Measurements from ENCODE around the gene MREG. TPM values are rescaled to one million over a fixed set of nuclear protein-coding genes. Genes with fewer than 3 reads are reported as not detected.
"Not testable (repeated sequence)": the region's sequence is repeated elsewhere in the genome, so short reads cannot be mapped to it uniquely, and the experiment has no call there.

Gene MREG
- total RNA-seq, 1 donor from 2014 or later: 10.5 TPM

- H3K4me3 ChIP-seq (ENCODE audit: low read depth, low read length): peak overlapping the region; percentile 71
- no peaks in the 10 kb centered on the region for H3K36me3 ChIP-seq (ENCODE audit: control insufficient read depth, insufficient read depth, low read length)
- TF ChIP-seq CTCF (IDR thresholded peaks at IDR 0.05; ENCODE audit: insufficient read depth, low read length, poor library complexity, severe bottlenecking): peak; percentile 16
- H3K27me3 ChIP-seq (ENCODE audit: control insufficient read depth, insufficient read depth, low read length): no peaks in the 10 kb centered on the region
- DNase-seq (ENCODE audit: low read depth): peak; percentile 81
These were observed 1.1 kb downstream of the MREG start for GRCh38 chr2:216012133-216012829.

GRCh38 chr2:216009215-216009614 is 4.1 kb downstream of the MREG start:
- DNase-seq (ENCODE audit: low read depth); H3K36me3 ChIP-seq (ENCODE audit: control insufficient read depth, insufficient read depth, low read length); H3K4me3 ChIP-seq (ENCODE audit: low read depth, low read length); H3K27me3 ChIP-seq (ENCODE audit: control insufficient read depth, insufficient read depth, low read length): not testable (repeated sequence)

- DNase-seq (ENCODE audit: low read depth): no peak
- no peak overlapping the region for H3K4me3 ChIP-seq (ENCODE audit: low read depth, low read length)
- no peaks in the 10 kb centered on the region for H3K27me3 ChIP-seq (ENCODE audit: control insufficient read depth, insufficient read depth, low read length)
- H3K36me3 ChIP-seq (ENCODE audit: control insufficient read depth, insufficient read depth, low read length): no peaks in the 10 kb centered on the region
- TF ChIP-seq CTCF (IDR thresholded peaks at IDR 0.05; ENCODE audit: insufficient read depth, low read length, poor library complexity, severe bottlenecking): no peak
These were observed 5.0 kb downstream of the MREG start for GRCh38 chr2:216008387-216008786.

GRCh38 chr2:216006164-216006663 is 7.1 kb downstream of the MREG start:
- no peak for TF ChIP-seq CTCF (IDR thresholded peaks at IDR 0.05; ENCODE audit: insufficient read depth, low read length, poor library complexity, severe bottlenecking)
- Histone ChIP-seq H3K27me3 (ENCODE audit: control insufficient read depth, insufficient read depth, low read length) (no peaks in the 10 kb centered on the region), H3K36me3 (ENCODE audit: control insufficient read depth, insufficient read depth, low read length) (no peaks in the 10 kb centered on the region), H3K4me3 (ENCODE audit: low read depth, low read length) (no peak overlapping the region)
- DNase-seq (ENCODE audit: low read depth): peak; percentile 37

- no peaks in the 10 kb centered on the region for H3K27me3 ChIP-seq (ENCODE audit: control insufficient read depth, insufficient read depth, low read length)
- H3K4me3 ChIP-seq (ENCODE audit: low read depth, low read length): no peak overlapping the region
- TF ChIP-seq CTCF (IDR thresholded peaks at IDR 0.05; ENCODE audit: insufficient read depth, low read length, poor library complexity, severe bottlenecking): no peak
- DNase-seq (ENCODE audit: low read depth): no peak
- H3K36me3 ChIP-seq (ENCODE audit: control insufficient read depth, insufficient read depth, low read length): no peaks in the 10 kb centered on the region
These were observed 8.6 kb downstream of the MREG start for GRCh38 chr2:216004697-216005283.

GRCh38 chr2:216003876-216004696 is 9.3 kb downstream of the MREG start:
- H3K36me3 ChIP-seq (ENCODE audit: control insufficient read depth, insufficient read depth, low read length): no peaks in the 10 kb centered on the region
- DNase-seq (ENCODE audit: low read depth): no peak
- H3K4me3 ChIP-seq (ENCODE audit: low read depth, low read length): no peak overlapping the region
- H3K27me3 ChIP-seq (ENCODE audit: control insufficient read depth, insufficient read depth, low read length): no peaks in the 10 kb centered on the region
- no peak for TF ChIP-seq CTCF (IDR thresholded peaks at IDR 0.05; ENCODE audit: insufficient read depth, low read length, poor library complexity, severe bottlenecking)

Data from kidney epithelial cell (primary cell).